ENCODE measurements around the gene PLK1. TPM values are rescaled to one million over a fixed set of nuclear protein-coding genes. Genes with fewer than 3 reads are reported as not detected.

Gene PLK1
- total and polyA plus RNA-seq, 2 of the 4 experiments (the other 2 are of a cell fraction) = 19.4 to 59.0 TPM

- Histone ChIP-seq H2BK5ac (ENCODE audit: low read depth, low read length, poor library complexity, severe bottlenecking) (no peak overlapping the region), H4K20me1 (ENCODE audit: insufficient read depth, low read length) (no peaks in the 10 kb centered on the region), H2AK9ac (replicated peaks; ENCODE audit: low read depth, low read length, poor library complexity) (no peak overlapping the region), H2BK120ac (ENCODE audit: low read depth, low read length) (no peak overlapping the region), H4K91ac (ENCODE audit: insufficient read depth, low read depth, low read length) (no peak overlapping the region), H4K5ac (ENCODE audit: low read depth, low read length) (no peak overlapping the region), H3K4ac (ENCODE audit: low read depth, low read length) (no peak overlapping the region), H3K79me1 (ENCODE audit: low read depth in 1 of 2, low read length in 2 of 2) (no peaks in the 10 kb centered on the region), H3K4me3 (ENCODE audit: insufficient read depth, low read depth, low read length) (no peak overlapping the region), H2BK15ac (ENCODE audit: low read depth, low read length) (no peak overlapping the region), H3K56ac (ENCODE audit: extremely low read depth, insufficient read depth, low read length) (no peak overlapping the region), H3K9ac (ENCODE audit: low read depth, low read length) (no peak overlapping the region), H2BK20ac (ENCODE audit: low read depth, low read length) (no peak overlapping the region), H2AK5ac (ENCODE audit: low read depth, low read length) (no peak overlapping the region), H3K14ac (replicated peaks; ENCODE audit: low read depth, low read length) (no peak overlapping the region), H3K23ac (ENCODE audit: low read depth, low read length) (no peak overlapping the region), H3K36me3 (ENCODE audit: control insufficient read depth, insufficient read depth, low read length) (no peaks in the 10 kb centered on the region), H3K27ac (ENCODE audit: insufficient read depth, low read length) (no peak overlapping the region), H2AFZ (replicated peaks; ENCODE audit: low read length, poor library complexity) (no peak overlapping the region), H3K27me3 (ENCODE audit: control insufficient read depth, insufficient read depth, low read length) (peaks cover 2% of the 10 kb centered on the region; the same call in 1 of the 2 replicates), H3K9me1 (ENCODE audit: insufficient read depth, low read length) (no peaks in the 10 kb centered on the region), H4K8ac (ENCODE audit: low read depth in 2 of 2, low read length in 2 of 2) (no peak overlapping the region), H3K4me1 (ENCODE audit: control insufficient read depth, insufficient read depth, low read length) (no peaks in the 10 kb centered on the region), H3K18ac (ENCODE audit: low read depth, low read length) (no peak overlapping the region), H3K4me2 (ENCODE audit: low read depth, low read length) (no peak overlapping the region), H3K9me3 (ENCODE audit: control insufficient read depth, insufficient read depth, low read length) (no peaks in the 10 kb centered on the region)
- no peak for ATAC-seq (ENCODE audit: low read depth)
- WGBS, 2 experiments (ENCODE audit: extremely low coverage in 2 of 2, insufficient read length in 1 of 2) = 91% methylated on average over 5 of the region's 19 CpGs; no CpG with 5 or more reads in 1 of the 2 experiments
- ChIA-PET CTCF (no interaction called here), POLR2A (ENCODE audit: unreplicated experiment) (no interaction called here)
- intact Hi-C loops (cut with micrococcal nuclease) (no loop called here), in situ Hi-C loops (cut with MboI; ENCODE audit: low sequenced_read_pairs) (no loop called here), dilution Hi-C loops (cut with HindIII; ENCODE audit: low sequenced_read_pairs, unreplicated experiment) (no loop called here)
- BruUV-seq (replicated peaks) = no TSS peak
- TF ChIP-seq MXI1 (IDR thresholded peaks at IDR 0.05; ENCODE audit: borderline replicate concordance, low read depth, low read length) (no peak), RCOR1 (IDR thresholded peaks at IDR 0.05; ENCODE audit: insufficient replicate concordance, low read length) (no peak), POLR2A (IDR thresholded peaks at IDR 0.05; ENCODE audit: low read depth, low read length) (no peak), RFX5 (IDR thresholded peaks at IDR 0.05; ENCODE audit: low read depth, low read length) (no peak), ELK1 (IDR thresholded peaks at IDR 0.05; ENCODE audit: borderline replicate concordance, low read depth, low read length) (no peak), CHD1 (IDR thresholded peaks at IDR 0.05; ENCODE audit: low read depth, low read length) (no peak), NFE2L2 (IDR thresholded peaks at IDR 0.05; ENCODE audit: low read depth, low read length) (no peak), FOS (IDR thresholded peaks at IDR 0.05; ENCODE audit: low read depth, low read length) (no peak)
- DNase-seq = no peak
Observed at GRCh38 chr16:23734176-23734893, 55.6 kb downstream of the PLK1 start.

Measured in IMR-90 (cell line).